Neural progenitor cell (in vitro differentiated cells): ENCODE results near the gene ZC3H4. TPM values are rescaled to one million over a fixed set of nuclear protein-coding genes. Genes with fewer than 3 reads are reported as not detected.

ENCODE experiments used
- DNase-seq: peaks from one replicate; pipeline ENCODE4 v3.0.0-alpha.2; 2016; ENCODE audit warnings: low spot score
- H2AFZ ChIP-seq: fragments of 200-600 bp; sonication (generic); replicated peaks from 2 replicates; pipeline ENCODE4 v1.6.1; 2016; ENCODE audit warnings: antibody characterized with exemption
- H3F3A ChIP-seq: fragments of 200-600 bp; sonication (generic); 2 replicates; pipeline ENCODE4 v1.6.1; 2016; ENCODE audit warnings: antibody characterized with exemption, low read depth
- H3K27ac ChIP-seq: fragments of 200-600 bp; sonication (generic); 2 replicates; pipeline ENCODE4 v1.5.1; 2016; ENCODE audit warnings: mild to moderate bottlenecking
- H3K27me3 ChIP-seq: fragments of 200-600 bp; sonication (generic); 2 replicates; pipeline ENCODE4 v1.6.1; 2016; ENCODE audit warnings: mild to moderate bottlenecking, moderate library complexity
- H3K36me3 ChIP-seq: fragments of 200-600 bp; sonication (generic); 2 replicates; pipeline ENCODE4 v1.5.1; 2016
- H3K4me1 ChIP-seq: fragments of 200-600 bp; sonication (generic); 2 replicates; pipeline ENCODE4 v1.6.1; 2016; ENCODE audit warnings: mixed run types
- H3K4me2 ChIP-seq: fragments of 200-600 bp; sonication (generic); 2 replicates; pipeline ENCODE4 v1.6.1; 2016
- H3K4me3 ChIP-seq: fragments of 200-600 bp; sonication (generic); 2 replicates; pipeline ENCODE4 v1.5.1; 2016
- H3K79me2 ChIP-seq: fragments of 200-600 bp; sonication (generic); 2 replicates; pipeline ENCODE4 v1.6.1; 2016; ENCODE audit warnings: low read depth
- H3K9ac ChIP-seq: fragments of 200-600 bp; sonication (generic); 2 replicates; pipeline ENCODE4 v1.6.1; 2016
- H3K9me3 ChIP-seq: fragments of 200-600 bp; sonication (generic); 2 replicates; pipeline ENCODE4 v1.5.1; 2016; ENCODE audit warnings: low read depth
- H4K20me1 ChIP-seq: fragments of 200-600 bp; sonication (generic); 2 replicates; pipeline ENCODE4 v1.6.1; 2016; ENCODE audit warnings: low read depth
- H3K27ac Mint-ChIP-seq: 3 replicates; pipeline ENCODE4 v1.8.0; 2021; ENCODE audit warnings: mixed read lengths
- H3K27me3 Mint-ChIP-seq: 2 replicates; pipeline ENCODE4 v1.8.0; 2022; ENCODE audit warnings: low read depth, mild to moderate bottlenecking, inconsistent platforms, moderate library complexity, mixed read lengths; ENCODE audit not compliant: insufficient read depth
- H3K36me3 Mint-ChIP-seq: 3 replicates; pipeline ENCODE4 v1.8.0; 2021; ENCODE audit warnings: mixed read lengths
- H3K4me1 Mint-ChIP-seq: 3 replicates; pipeline ENCODE4 v1.8.0; 2021; ENCODE audit warnings: mixed read lengths
- H3K4me3 Mint-ChIP-seq: 3 replicates; pipeline ENCODE4 v1.8.0; 2021; ENCODE audit warnings: mild to moderate bottlenecking, moderate library complexity, mixed read lengths
- H3K9me3 Mint-ChIP-seq: 3 replicates; pipeline ENCODE4 v1.8.0; 2020; ENCODE audit warnings: mixed read lengths
- EZH2 ChIP-seq: fragments of 200-600 bp; sonication (generic); IDR thresholded peaks from 2 replicates; pipeline ENCODE4 v1.6.1; 2017; ENCODE audit warnings: antibody characterized with exemption, mild to moderate bottlenecking, moderate library complexity
- EZH2phosphoT487 ChIP-seq: fragments of 200-600 bp; sonication (generic); IDR thresholded peaks from 2 replicates; pipeline ENCODE4 v1.6.1; 2017; ENCODE audit warnings: antibody characterized with exemption
- total RNA-seq: library from RNA; depleted of rRNA; stranded (reverse); fragments of >200 nt; gene quantifications from 2 replicates; pipeline ENCODE4 v1.2.3, GENCODE V29; 2015; ENCODE audit warnings: low replicate concordance
- TF ChIP-seq, protein P1 (sequence below): fragments of 200-600 bp; sonication (generic); IDR thresholded peaks from 2 replicates; pipeline ENCODE4 v1.5.1; 2017; ENCODE audit warnings: antibody characterized with exemption, mild to moderate bottlenecking

ZC3H4 gene
- total RNA-seq, 1 donor from 2014 or later = 19.1 TPM

DNA sequence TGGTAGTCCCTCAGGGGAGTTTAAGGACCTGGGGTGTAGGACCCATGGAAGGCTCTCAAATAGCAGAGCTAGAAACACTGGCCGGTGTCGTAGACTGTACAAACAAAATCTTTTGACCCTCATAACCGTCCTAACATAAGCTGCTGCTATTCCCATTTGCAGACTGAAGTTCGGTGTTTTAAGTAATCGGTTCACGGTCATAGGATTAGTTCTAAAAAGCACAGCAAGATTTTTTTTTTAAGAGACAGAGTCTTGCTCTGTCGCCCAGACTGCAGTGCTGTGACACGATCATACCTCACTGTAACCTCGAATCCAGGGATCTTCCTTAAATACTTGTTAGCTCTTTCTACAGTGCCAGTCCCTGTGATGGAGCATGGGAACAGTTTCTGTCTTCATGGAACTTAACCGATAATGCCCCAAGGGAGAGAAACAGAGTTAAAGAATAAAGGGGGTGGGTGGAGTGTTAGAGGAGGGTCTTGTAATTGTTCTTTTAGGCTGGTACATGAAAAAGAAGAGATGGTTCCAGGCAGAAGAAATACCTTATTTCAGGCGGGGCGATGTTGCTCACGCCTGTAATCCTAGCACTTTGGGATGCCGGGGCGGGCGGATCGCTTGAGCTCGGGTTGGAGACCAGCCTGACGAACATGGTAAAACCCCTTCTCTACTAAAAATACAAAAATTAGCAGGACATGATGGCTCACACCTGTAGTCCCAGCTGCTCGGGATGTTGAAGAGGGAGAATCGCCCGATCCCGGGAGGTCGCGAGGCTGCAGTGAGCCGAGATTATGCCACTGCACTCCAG, 475 bp upstream of the ZC3H4 start:
- peak overlapping the region; percentile 20 for H2AFZ ChIP-seq
- H3K27ac ChIP-seq = peak overlapping the region; percentile 99
- peak overlapping the region; percentile 99 for H3K27ac Mint-ChIP-seq
- peaks cover 28% of the 10 kb centered on the region for H3K4me1 Mint-ChIP-seq
- H3K36me3 Mint-ChIP-seq = peaks cover 10% of the 10 kb centered on the region
- H3K9me3 Mint-ChIP-seq = no peaks in the 10 kb centered on the region
- H3K9me3 ChIP-seq = no peaks in the 10 kb centered on the region
- TF ChIP-seq EZH2phosphoT487 (no peak), EZH2 (no peak)
- TF ChIP-seq, protein P1, sequence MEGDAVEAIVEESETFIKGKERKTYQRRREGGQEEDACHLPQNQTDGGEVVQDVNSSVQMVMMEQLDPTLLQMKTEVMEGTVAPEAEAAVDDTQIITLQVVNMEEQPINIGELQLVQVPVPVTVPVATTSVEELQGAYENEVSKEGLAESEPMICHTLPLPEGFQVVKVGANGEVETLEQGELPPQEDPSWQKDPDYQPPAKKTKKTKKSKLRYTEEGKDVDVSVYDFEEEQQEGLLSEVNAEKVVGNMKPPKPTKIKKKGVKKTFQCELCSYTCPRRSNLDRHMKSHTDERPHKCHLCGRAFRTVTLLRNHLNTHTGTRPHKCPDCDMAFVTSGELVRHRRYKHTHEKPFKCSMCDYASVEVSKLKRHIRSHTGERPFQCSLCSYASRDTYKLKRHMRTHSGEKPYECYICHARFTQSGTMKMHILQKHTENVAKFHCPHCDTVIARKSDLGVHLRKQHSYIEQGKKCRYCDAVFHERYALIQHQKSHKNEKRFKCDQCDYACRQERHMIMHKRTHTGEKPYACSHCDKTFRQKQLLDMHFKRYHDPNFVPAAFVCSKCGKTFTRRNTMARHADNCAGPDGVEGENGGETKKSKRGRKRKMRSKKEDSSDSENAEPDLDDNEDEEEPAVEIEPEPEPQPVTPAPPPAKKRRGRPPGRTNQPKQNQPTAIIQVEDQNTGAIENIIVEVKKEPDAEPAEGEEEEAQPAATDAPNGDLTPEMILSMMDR = no peak
- no peak for DNase-seq
- H3K27me3 ChIP-seq = no peaks in the 10 kb centered on the region
- peak overlapping the region; percentile 97 for H3K4me3 Mint-ChIP-seq
- H3K27me3 Mint-ChIP-seq = peaks cover 5% of the 10 kb centered on the region
- H3K4me1 ChIP-seq = peaks cover 15% of the 10 kb centered on the region
- H3K4me3 ChIP-seq = peak overlapping the region; percentile 97
- H3K79me2 ChIP-seq = peaks cover 32% of the 10 kb centered on the region
- peaks cover 35% of the 10 kb centered on the region for H3F3A ChIP-seq
- H3K4me2 ChIP-seq = peak overlapping the region; percentile 75
- no peaks in the 10 kb centered on the region for H3K36me3 ChIP-seq
- no peaks in the 10 kb centered on the region for H4K20me1 ChIP-seq
- no peak overlapping the region for H3K9ac ChIP-seq

- H3K27me3 Mint-ChIP-seq = peaks cover 5% of the 10 kb centered on the region
- peak overlapping the region; percentile 99 for H3K27ac ChIP-seq
- peak overlapping the region; percentile 55 for H2AFZ ChIP-seq
- peak overlapping the region; percentile 97 for H3K4me3 Mint-ChIP-seq
- no peaks in the 10 kb centered on the region for H4K20me1 ChIP-seq
- peaks cover 43% of the 10 kb centered on the region for H3K4me1 Mint-ChIP-seq
- DNase-seq = peak; percentile 91
- no peak for TF ChIP-seq EZH2phosphoT487
- TF ChIP-seq, protein P1 = no peak
- no peak for TF ChIP-seq EZH2
- peaks cover 10% of the 10 kb centered on the region for H3K36me3 Mint-ChIP-seq
- H3K36me3 ChIP-seq = no peaks in the 10 kb centered on the region
- peaks cover 49% of the 10 kb centered on the region for H3K79me2 ChIP-seq
- H3K27me3 ChIP-seq = no peaks in the 10 kb centered on the region
- peak overlapping the region; percentile 97 for H3K4me3 ChIP-seq
- peak overlapping the region; percentile 88 for H3K4me2 ChIP-seq
- H3K27ac Mint-ChIP-seq = peak overlapping the region; percentile 99
- H3F3A ChIP-seq = peaks cover 35% of the 10 kb centered on the region
- peak overlapping the region; percentile 99 for H3K9ac ChIP-seq
- H3K4me1 ChIP-seq = peaks cover 27% of the 10 kb centered on the region
- no peaks in the 10 kb centered on the region for H3K9me3 Mint-ChIP-seq
- no peaks in the 10 kb centered on the region for H3K9me3 ChIP-seq
Observed at GRCh38 chr19:47112166-47112996, 1.2 kb downstream of the ZC3H4 start.

DNA sequence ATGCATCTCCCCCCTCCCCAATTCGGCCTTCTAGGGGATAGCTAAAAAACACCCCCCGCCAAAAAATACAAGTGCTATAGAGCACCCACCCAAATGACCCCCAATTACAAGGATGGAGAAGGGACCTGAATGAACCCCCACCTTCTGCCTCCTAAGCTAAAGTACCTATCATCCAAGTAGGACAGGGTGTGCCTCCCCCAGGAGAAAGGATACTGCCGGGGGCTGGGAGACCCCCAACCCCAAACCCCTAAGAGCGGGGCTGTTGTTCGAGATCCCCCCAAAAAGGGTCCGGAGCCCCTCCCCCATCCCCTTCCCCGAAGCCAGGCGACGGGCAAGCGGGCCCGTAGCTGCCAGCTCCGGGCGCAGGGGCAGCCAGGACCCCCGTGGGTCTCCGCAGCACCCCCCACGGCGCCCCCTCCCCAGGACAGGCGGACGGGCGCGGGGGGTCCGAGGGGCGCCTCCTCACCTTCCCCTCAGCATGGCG, 1.9 kb downstream of the ZC3H4 start:
- Mint-ChIP-seq H3K9me3 (no peaks in the 10 kb centered on the region), H3K4me1 (peaks cover 50% of the 10 kb centered on the region), H3K36me3 (peaks cover 10% of the 10 kb centered on the region), H3K27me3 (peaks cover 5% of the 10 kb centered on the region), H3K27ac (peak overlapping the region; percentile 99), H3K4me3 (peak overlapping the region; percentile 97)
- DNase-seq = no peak
- Histone ChIP-seq H3K79me2 (peaks cover 56% of the 10 kb centered on the region), H2AFZ (no peak overlapping the region), H3K4me2 (peak overlapping the region; percentile 88), H3K36me3 (no peaks in the 10 kb centered on the region), H3F3A (peaks cover 35% of the 10 kb centered on the region), H3K9ac (peak overlapping the region; percentile 99), H3K9me3 (no peaks in the 10 kb centered on the region), H3K4me1 (peaks cover 27% of the 10 kb centered on the region), H3K27ac (peak overlapping the region; percentile 99), H3K4me3 (peak overlapping the region; percentile 97), H4K20me1 (peaks cover under 1% of the 10 kb centered on the region), H3K27me3 (no peaks in the 10 kb centered on the region)
- TF ChIP-seq EZH2 = no peak
- TF ChIP-seq EZH2phosphoT487 = no peak
- TF ChIP-seq, protein P1 = no peak
